ENCODE data around the gene COLEC12.

GRCh38 chr18:267380-267687, 233.2 kb downstream of the COLEC12 start:
- no peak for TF ChIP-seq CTCF (IDR thresholded peaks at IDR 0.05)
- TF ChIP-seq POLR2AphosphoS5 (IDR thresholded peaks at IDR 0.05; ENCODE audit: low read depth, low read length): no peak
- TF ChIP-seq SIN3A (IDR thresholded peaks at IDR 0.05; ENCODE audit: borderline replicate concordance, insufficient read depth, low read depth, low read length): no peak

Measured in Panc1 (cell line).